HG03135 (cell line): Measurements from ENCODE around the gene ZMIZ1.

Source experiments
- ATAC-seq: cut with Tn5 transposase; IDR thresholded peaks from one replicate; pipeline ENCODE4 v1.9.1; 2021; ENCODE audit warnings: mild to moderate bottlenecking, moderate library complexity; ENCODE audit not compliant: unreplicated experiment

The ZMIZ1 gene

GRCh38 chr10:79136236-79137005 lies 67.7 kb downstream of the ZMIZ1 start:
- ATAC-seq = no peak

- peak; percentile 24 for ATAC-seq
Observed at GRCh38 chr10:79137300-79137756, 68.6 kb downstream of the ZMIZ1 start.

- peak; percentile 69 for ATAC-seq
Observed at GRCh38 chr10:79137826-79138225, 69.1 kb downstream of the ZMIZ1 start.

- no peak for ATAC-seq
Observed at GRCh38 chr10:79138449-79139123, 69.8 kb downstream of the ZMIZ1 start.

GRCh38 chr10:79139124-79139835 lies 70.5 kb downstream of the ZMIZ1 start:
- ATAC-seq = no peak

GRCh38 chr10:79140085-79140793 lies 71.5 kb downstream of the ZMIZ1 start:
- ATAC-seq = no peak

- ATAC-seq = no peak
Observed at GRCh38 chr10:79140855-79141254, 72.1 kb downstream of the ZMIZ1 start.

- no peak for ATAC-seq
Observed at GRCh38 chr10:79142064-79142491, 73.3 kb downstream of the ZMIZ1 start.

GRCh38 chr10:79142522-79143309 lies 74.0 kb downstream of the ZMIZ1 start:
- no peak for ATAC-seq

GRCh38 chr10:79143879-79144278 lies 75.1 kb downstream of the ZMIZ1 start:
- ATAC-seq = no peak

GRCh38 chr10:79144351-79145173 lies 75.8 kb downstream of the ZMIZ1 start:
- no peak for ATAC-seq

GRCh38 chr10:79145174-79145483 lies 76.4 kb downstream of the ZMIZ1 start:
- ATAC-seq = no peak

GRCh38 chr10:79145517-79146470 lies 77.0 kb downstream of the ZMIZ1 start:
- ATAC-seq = no peak

- no peak for ATAC-seq
Observed at GRCh38 chr10:79146611-79147130, 77.9 kb downstream of the ZMIZ1 start.

GRCh38 chr10:79147306-79147705 lies 78.5 kb downstream of the ZMIZ1 start:
- ATAC-seq = no peak

- ATAC-seq = no peak
Observed at GRCh38 chr10:79147796-79148451, 79.2 kb downstream of the ZMIZ1 start.

- ATAC-seq = no peak
Observed at GRCh38 chr10:79148452-79149344, 79.9 kb downstream of the ZMIZ1 start.
